GM18951 (cell line): ENCODE data around the gene RBM34.

Experiments
- POLR2A ChIP-seq: IDR thresholded peaks from 4 replicates; pipeline ENCODE4 v1.6.1; 2011; ENCODE audit warnings: mild to moderate bottlenecking; ENCODE audit not compliant: insufficient read length, insufficient read depth; ENCODE audit errors: extremely low read depth
- in situ Hi-C: fragments of 300-500 bp; cut with MboI; formaldehyde crosslinking; loops from one replicate; pipeline ENCODE4 v1.12.0; 2022; ENCODE audit warnings: low sequenced_read_pairs, mixed read lengths, inconsistent platforms; ENCODE audit not compliant: unreplicated experiment

RBM34 gene

GRCh38 chr1:235090406-235091069 lies 70.5 kb downstream of the RBM34 start:
- in situ Hi-C loops, result loop anchor here (25.0 kb wide), 3 partner anchors 253 to 503 kb away; no protein-coding TSS in a partner anchor
- no peak for TF ChIP-seq POLR2A

GRCh38 chr1:235088907-235089306 lies 72.1 kb downstream of the RBM34 start:
- no peak for TF ChIP-seq POLR2A
- in situ Hi-C loops, result loop anchor here (25.0 kb wide), 3 partner anchors 252 to 502 kb away; no protein-coding TSS in a partner anchor

- in situ Hi-C loops, result loop anchor here (25.0 kb wide), 3 partner anchors 251 to 501 kb away; no protein-coding TSS in a partner anchor
- no peak for TF ChIP-seq POLR2A
Observed at GRCh38 chr1:235088430-235088829, 72.6 kb downstream of the RBM34 start.

GRCh38 chr1:235087906-235088305 lies 73.1 kb downstream of the RBM34 start:
- TF ChIP-seq POLR2A, result no peak
- in situ Hi-C loops, result loop anchor here (25.0 kb wide), 3 partner anchors 251 to 501 kb away; no protein-coding TSS in a partner anchor

GRCh38 chr1:235085411-235086117 lies 75.5 kb downstream of the RBM34 start:
- in situ Hi-C loops, result loop anchor here (25.0 kb wide), 3 partner anchors 248 to 498 kb away; no protein-coding TSS in a partner anchor
